NCI-H69 (cell line): ENCODE measurements around the gene KLHL14.

ENCODE experiments used
- DNase-seq: peaks from one replicate; lab custom pipeline; 2025; lab: John Stamatoyannopoulos, UW

Gene KLHL14

DNA sequence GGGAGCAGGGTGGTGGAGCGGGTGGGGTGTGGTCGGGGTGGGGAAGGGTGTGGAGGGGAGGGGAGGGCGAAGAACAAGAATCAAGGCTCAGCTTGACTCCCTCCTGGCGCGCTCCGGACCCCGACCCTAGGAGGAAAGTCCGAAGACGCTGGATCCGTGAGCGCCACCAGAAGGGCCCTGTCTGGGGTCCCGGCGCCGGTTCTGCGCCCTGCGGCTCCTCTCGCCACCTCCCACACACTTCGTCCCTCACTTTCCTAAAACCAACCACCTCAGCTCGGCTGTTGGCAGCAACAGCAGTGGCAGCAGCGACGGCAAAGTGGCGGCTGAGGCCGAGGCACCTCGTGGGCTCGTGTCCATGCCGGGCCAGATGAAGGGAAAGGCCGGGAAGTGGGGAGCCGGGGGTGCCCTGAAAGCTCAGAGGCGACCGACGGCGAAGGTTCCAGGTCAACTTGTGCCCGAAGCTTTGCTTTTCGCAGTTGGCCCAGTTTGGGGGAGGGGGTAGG, 2.1 kb downstream of the KLHL14 start:
- DNase-seq, result peak; percentile 96

DNA sequence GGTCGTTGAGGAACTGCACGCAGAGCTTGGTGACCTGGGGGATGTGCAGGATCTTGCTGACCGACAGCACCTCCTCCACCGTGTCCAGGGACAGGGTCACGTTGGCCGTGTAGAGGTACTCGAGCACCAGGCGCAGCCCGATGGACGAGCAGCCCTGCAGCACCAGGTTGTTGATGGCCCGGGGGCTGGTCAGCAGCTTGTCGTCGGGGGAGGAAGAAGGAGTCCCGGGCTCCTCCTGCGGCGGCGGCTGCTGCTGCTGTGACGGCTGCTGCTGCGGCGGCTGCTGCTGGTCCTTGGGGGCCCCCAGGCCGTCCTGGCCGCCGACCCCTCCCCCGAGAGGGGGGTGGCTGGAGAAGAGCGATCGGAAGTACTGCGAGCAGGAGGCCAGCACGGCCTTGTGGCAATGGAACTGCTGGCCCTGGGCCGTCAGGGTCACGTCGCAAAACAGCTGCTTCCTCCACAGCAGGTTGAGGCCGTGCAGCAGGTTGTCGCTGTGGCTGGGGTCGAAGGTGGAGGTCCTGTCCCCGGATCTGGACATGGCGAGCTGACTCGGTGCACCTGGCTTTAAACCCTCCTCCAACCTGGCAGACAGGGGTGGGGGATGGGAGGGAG, 2.7 kb downstream of the KLHL14 start:
- peak; percentile 95 for DNase-seq

DNA sequence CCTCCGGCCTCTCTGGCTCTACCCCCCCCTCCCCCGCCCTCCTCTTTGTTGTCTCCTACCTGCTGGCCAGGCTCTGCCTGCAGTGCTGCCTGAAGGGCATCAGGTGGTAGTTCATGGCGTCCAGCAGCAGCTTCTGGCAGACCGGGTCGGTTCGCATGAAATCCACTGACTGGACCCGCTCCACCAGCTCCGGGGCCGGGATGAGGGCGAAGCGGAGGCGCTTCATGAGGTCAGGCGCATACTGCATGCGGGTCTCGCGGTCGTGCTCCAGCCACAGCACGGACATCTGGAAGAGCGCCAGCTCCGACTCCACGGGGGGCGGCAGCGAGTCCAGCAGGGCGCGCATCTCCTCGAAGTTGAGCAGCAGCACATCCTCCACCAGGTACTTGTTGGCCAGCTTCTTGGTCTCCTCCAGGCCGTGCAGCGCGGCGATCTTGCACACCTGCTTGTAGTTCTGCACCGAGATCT, 3.2 kb downstream of the KLHL14 start:
- DNase-seq, result peak; percentile 97

DNA sequence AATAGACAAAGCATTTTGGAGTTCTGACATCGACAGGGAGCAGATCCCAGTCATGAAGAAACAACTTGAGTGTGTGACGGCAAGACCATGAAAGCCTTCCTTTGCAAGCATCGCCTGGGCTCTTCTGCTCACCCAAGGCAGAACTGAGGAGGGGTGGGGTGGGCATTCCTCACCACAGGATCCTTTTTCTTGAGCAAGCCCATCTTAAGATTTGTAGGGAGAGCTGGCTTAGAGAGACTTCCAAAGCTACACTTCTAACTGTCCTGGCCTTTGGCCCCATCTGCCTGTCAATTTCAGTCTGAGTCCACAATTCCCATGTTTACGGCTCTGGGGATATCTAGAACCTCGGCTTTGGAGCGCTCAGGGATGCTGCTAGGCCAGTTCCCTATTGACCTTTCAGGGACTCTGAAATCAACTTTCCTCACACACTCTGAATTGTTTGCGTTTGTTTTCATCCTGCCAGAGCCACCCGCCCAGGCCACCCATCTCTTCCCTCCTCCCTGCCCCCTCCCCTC, 3.7 kb downstream of the KLHL14 start:
- peak; percentile 89 for DNase-seq

DNA sequence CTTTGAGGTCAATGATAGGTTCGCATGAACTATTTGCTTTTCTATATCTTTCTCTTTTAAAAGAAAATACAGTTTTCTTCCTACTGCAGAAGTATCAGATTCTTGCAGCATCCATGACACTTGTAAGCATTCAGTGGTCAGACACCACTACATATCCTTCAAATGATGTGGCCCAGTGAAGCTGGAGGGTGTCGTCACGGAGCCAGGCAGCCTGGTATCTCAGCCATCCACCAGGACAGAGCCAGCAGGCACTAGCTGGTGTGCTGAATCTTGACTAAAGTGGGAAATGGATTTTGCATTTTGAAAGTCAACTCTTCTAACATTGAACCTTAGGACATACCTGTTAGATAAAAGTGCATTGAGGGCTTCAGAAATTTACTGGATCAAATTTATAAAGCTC, 5.4 kb downstream of the KLHL14 start:
- DNase-seq, result peak; percentile 93

DNA sequence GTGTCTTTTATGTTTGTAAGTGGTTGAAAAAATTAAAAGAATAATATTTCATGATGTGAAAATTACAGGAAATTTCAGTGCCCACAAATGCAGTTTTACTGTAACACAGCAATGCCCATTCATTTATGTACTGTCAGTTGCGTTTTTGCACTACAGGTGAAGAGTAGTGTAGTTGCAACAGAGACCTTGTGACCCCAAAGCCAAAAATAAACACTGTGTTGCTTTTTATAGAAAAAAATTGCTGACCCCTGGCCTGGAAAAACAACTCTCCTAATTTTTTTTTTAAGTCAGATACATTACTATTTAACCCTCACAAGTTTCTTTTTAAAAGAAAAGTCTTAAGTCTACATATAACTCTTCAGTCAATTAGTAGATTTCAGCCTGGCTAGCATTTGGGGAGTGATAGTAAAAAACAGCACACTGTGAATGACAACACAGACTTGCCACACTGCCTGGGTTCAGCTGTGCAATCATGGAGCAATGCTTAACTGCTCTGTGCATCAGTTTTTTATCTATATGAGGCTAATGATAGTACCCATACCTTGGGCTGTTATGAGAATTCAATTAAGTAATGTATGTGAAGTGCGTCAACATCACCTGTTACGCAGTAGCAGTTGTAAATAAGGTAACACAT, 8.1 kb downstream of the KLHL14 start:
- DNase-seq, result peak; percentile 33

DNA sequence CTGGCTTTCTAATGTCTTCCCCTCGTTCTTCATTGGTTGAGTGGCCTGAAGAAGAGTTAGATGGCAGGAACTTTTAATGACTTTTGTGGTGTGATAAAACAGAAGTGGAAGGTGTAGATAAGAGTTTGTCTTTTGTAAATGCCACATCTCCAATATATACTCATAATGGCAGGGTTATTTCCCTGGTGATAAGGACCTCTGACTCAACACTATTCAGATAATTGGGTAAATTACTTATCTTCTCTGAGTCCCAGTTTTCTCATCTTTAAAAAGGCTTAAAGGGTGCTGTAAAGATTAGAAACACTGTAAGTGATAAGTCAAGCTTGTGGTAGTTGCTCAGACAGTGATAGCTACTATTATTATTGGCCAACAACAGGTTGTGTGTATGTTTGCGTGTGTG, 9.5 kb downstream of the KLHL14 start:
- no peak for DNase-seq

DNA sequence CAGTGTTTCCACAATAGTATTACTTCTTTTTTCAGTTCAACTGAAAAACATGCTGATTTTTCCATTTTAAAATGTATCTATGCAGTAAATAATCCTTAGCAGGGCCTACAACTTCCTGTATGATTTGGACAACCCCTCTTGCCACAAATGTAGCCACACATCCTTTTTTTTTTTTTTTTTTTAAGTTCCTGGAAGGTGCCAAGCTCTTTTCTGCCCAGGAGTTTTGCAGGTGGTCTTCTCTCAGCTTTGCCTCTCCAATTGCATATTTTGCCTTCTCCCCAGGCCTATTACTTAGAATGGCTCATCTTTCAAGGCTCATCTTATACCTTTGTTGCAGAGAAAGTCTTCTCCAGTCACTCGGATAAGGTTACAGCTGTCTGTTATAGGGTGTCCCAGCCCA, 11.6 kb downstream of the KLHL14 start:
- peak; percentile 36 for DNase-seq

DNA sequence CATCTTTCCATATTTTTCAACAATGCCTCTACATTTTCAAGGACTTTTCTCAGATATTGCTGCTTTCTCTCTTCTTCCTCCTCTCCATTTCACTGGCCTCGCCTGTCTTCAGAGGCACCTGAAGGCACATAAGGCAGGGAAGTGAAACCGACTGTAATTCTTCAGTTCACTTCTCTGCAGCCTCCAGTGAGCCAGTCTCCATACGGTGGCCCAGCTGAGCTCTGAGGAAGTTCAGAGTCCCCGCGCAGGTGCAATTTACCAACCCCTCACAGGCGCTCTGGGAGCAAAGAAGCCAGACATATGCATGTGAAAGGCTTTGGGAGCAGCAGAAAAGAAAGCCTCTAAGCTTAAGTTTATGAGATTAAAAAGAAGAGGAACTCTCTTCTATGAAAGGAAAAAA, 12.4 kb downstream of the KLHL14 start:
- peak; percentile 67 for DNase-seq

DNA sequence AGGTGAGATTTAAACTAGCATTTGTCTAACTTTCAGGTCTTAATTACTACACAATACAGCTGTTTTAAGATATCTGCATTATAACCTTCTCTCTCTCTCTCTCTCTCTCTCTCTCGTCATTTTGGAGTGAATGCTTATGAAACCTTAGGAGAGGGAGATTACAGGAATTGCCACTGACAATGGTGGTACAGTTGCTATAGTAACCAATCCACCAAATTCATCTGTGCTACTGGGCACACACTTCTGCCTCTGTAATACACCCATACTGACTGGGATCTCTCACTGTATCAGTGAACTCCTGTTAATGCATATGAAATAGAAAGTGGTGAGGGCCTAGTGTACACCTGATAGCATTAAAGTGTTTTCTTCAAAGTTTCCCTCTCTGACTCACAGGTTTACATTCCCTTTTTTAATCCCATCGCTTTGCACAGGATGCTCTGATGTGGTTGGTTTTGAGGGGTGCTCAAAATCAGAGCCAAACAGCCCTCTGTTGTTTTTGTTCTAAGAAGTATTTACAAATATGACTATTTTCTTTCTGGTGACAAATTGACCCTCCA, 13.1 kb downstream of the KLHL14 start:
- peak; percentile 41 for DNase-seq

DNA sequence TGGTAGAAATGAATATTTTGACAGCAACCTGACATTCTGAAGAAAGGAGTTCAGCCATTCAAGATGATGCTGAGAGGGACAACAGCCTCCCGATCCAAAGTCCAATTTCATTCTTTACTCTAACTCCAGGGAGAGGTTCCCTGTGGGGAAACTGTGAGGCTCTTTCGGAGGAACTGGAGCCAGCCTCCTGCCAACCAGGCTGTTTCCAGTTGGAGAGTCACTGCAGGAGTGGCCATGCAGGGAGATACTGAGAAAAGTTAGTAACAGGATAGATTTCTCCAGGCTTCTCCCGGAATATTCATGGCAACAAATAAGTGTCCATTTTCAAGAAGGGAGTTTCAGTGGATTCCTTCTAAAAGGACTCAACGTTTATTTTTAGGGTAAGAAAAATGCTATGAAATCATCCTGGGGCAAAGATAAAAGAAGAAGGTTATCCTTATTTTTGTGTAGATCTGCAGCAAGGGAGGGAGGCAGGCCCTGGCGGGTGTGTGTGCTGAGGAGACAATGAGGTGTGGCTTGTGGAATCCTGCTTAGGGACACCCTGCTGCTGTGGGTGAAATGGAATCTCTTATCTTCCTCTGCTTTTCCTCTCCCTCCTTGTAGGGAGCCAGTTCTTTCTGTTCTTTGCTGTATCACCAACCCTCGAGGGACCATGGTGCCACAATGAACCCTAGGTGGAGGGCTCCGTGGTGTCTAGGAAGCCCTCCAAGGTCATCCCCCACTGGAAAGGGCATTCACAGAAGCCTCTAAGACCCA, 18.1 kb downstream of the KLHL14 start:
- peak; percentile 74 for DNase-seq

DNA sequence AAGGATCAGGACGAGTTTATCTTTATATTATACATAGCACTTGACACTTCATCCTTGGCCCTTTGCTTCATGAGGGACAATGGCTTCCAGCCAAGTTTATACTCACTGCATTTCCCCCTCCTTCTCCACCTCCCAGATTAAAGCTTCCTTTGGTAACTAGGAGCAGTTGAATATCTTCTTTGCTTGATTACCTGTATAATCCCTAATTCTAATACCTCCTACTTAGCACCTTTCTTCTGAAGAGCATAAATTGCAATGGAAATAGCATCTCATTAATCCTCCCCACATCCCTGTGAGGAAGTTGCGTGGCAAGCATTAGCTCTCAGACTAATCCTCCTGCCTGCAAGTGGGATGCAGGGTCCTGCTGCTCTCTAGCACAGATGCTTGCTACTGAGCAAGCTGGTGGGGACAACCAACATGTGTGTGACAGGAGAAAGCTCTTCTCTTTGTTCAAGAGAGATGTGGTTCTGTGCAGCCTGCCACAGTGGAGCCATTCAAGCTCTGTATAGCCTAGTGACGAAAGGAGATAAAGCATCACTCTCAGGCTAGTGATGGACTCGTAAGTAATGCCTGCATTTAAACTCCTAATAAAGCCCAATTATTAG, 19.1 kb downstream of the KLHL14 start:
- peak; percentile 49 for DNase-seq

DNA sequence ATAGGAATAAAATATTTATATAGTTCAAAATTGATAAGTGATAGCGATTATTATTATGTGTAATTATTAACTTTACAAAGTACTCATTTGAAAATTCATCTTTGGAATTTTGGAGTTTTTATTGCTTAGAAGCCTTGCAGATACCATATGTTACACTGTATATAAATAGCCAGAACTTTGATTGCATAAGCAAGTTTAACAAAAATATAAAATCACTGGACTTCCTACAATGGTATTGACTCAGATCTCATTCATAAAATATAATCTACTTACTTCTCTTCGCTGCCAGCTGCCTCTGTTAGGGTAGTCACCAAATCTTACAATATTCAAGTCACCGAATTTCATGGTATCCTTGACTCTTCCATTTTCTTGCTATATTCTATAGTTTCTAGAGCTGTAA, 22.5 kb downstream of the KLHL14 start:
- no peak for DNase-seq

DNA sequence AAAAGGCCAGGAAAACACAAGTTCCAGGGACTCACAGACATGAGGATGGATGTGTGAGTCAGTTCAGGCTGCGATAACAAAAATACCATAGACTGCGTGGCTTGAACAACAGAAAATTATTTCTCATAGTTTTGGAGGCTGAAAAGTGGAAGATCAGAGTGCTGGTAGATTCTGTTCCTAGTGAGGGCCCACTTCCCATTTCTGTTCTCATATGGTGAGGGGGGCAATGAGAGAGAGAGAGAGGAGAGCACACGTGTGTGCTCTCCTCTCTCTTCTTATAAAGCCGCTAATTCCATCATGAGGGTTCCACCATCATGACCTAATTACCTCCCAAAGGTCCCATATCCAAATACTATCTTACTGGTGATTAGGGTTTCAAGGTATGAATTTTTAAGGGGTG, 23.0 kb downstream of the KLHL14 start:
- DNase-seq, result no peak

DNA sequence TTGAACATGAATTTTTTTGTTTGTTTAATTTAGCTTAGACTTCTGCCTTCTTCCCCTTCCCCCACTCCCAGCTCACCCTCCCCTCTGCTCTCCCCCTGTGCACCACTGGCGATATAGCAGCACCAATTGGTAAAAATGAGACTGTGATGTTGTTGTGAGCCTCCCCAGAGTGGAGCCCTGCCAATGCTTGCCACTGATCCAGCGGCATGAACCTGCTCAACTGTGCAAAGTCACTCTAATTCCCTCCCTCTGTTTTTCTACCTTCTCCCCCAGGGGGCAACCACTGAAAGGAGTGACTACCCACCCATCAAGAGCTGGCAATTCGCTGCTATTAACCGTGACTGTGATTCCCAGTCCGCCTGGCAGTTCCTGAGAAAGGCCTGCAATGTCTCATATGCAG, 30.2 kb downstream of the KLHL14 start:
- DNase-seq, result peak; percentile 90

DNA sequence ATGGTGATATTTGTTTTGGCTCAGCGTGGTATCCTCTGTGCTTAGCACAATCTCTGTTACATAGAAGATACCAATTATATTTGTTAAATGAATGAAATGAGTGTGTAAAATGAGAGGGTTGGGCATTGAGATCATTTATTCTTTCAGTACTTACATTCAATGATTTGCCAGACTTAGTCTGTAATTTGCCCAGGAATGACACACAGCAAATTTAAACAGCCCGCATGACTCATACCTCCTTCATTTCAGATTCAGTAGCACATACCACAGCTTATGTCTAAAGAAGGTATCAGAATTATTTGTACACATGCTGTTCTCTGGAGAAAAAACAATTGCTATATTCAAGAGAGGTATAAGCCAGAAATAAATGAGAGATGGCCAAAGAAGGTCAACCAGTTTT, 37.0 kb downstream of the KLHL14 start:
- peak; percentile 97 for DNase-seq

DNA sequence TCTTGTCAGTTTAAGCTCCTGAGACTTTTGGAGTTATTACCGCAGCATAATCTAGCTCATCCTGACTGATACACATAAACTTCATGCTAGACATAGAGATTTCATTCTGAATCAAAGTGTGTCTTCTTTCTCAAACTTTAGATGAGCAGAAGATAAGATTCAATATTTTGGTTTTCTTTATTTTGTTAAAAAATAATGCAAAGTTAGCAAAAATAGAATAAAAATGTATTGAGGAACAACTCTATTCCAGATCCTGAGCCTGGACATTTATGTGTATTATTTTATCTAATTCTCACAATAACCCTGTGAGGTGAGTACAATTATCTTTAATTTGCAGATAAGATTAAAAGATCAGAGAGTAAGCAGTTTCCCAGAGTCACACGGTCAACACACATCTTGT, 38.4 kb downstream of the KLHL14 start:
- no peak for DNase-seq

DNA sequence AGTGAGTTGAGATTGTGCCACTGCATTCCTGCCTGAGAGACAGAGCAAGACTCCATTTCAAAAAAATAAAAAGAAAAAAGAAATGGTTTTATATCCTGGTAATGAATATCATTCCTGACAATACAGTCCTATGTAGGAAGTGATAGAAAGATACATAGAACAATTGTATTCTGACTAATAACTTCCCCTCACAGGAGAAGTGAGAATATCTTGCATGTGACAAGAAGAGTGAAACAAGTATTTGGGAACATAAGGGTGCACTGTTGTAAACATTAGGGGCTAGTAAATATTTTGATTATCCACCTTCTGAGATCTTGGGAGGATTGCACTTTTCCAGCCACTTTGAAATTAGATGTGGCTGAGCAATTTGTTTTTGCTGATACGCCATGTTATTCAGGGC, 40.7 kb downstream of the KLHL14 start:
- DNase-seq, result no peak

DNA sequence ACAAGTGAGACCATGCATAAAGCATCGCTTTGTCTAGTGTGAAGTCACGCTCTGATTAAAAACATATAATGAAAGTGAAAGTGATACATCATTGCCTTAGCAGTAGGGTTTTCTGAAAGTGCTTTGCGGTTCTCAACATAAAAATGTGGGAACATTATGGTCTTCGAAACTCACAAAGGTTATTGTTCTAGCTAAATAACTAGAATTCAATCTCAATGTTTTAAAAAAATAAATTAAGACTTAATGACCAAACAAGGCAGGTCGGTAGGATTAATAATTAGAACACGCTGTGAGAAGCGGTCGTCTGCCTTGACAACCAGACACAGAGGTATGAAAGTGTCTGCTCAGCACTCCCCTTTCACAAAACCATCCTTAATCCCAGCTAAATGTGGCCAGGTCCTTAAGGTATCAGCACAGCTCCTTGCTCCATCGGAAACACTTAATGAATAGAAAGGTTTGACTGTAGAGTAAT, 42.2 kb downstream of the KLHL14 start:
- peak; percentile 83 for DNase-seq

DNA sequence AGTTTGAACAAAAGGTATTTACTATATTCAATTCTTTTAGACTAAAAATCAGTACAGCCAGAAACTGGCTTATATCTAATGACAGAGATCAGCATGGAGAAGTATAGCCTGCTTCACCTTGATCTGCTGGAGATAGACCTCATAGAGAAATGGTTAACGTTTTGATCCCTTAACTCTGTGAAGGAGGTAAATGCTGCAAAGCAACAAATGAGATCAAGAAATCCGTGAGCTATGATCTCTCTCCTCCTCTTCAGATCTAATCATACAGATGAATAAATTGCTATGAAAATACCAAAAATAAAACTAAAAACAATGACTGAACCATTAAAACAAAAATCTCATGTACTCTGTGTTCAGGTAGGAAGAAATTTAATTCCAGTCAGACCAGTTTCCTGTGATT, 42.8 kb downstream of the KLHL14 start:
- DNase-seq, result peak; percentile 59

DNA sequence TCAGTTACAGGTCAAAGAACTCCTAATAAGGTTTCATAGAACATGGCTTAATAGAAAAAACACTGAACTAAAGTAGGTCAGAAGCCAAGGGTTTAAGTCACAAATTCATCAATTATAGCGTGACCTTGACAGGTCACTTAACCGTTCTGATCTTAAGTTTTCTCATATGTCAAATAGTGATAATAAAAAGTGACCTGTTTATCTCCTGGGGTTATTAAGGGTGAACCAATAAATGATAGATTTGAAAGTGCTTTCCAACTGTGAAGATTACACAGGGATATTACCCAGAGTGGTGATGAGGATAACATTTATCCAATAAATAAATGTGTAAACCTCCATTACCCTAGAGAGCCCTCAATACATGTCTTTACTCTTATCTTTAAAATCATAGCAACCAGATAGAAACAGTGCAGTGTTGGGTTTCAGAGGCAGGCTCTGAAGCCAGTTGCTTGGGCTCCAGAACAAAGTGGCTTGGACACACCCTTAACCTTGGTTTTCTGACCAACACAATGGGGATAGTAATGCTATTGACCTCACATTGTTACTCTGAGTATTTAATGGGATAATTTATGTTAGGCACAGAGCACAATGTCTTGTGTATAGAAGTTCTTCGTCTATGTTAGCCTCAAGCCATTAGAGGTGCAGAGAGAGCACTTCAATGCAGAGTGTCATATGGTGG, 48.6 kb downstream of the KLHL14 start:
- peak; percentile 92 for DNase-seq
